ENCODE results near the gene SLC41A3.

The SLC41A3 gene

GRCh38 chr3:126033051-126033745 lies 50.7 kb downstream of the SLC41A3 start:
- TF ChIP-seq, protein P1, sequence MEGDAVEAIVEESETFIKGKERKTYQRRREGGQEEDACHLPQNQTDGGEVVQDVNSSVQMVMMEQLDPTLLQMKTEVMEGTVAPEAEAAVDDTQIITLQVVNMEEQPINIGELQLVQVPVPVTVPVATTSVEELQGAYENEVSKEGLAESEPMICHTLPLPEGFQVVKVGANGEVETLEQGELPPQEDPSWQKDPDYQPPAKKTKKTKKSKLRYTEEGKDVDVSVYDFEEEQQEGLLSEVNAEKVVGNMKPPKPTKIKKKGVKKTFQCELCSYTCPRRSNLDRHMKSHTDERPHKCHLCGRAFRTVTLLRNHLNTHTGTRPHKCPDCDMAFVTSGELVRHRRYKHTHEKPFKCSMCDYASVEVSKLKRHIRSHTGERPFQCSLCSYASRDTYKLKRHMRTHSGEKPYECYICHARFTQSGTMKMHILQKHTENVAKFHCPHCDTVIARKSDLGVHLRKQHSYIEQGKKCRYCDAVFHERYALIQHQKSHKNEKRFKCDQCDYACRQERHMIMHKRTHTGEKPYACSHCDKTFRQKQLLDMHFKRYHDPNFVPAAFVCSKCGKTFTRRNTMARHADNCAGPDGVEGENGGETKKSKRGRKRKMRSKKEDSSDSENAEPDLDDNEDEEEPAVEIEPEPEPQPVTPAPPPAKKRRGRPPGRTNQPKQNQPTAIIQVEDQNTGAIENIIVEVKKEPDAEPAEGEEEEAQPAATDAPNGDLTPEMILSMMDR (IDR thresholded peaks at IDR 0.05; ENCODE audit: insufficient read depth, low read length, missing control alignments): no peak
- no peak overlapping the region for H3K4me3 ChIP-seq (ENCODE audit: low read depth, low read length)
- CTCF ChIA-PET: interaction anchor here (1.2 kb wide), 1 partner anchor 14 kb away, joined by 4 read pairs; no protein-coding TSS in a partner anchor
- no peak for DNase-seq (ENCODE audit: low read depth, low spot score)
- POLR2A ChIA-PET: no interaction called here

- no peak overlapping the region for H3K4me3 ChIP-seq (ENCODE audit: low read depth, low read length)
- TF ChIP-seq, protein P1 (IDR thresholded peaks at IDR 0.05; ENCODE audit: insufficient read depth, low read length, missing control alignments): no peak
- ChIA-PET CTCF (interaction anchor here (1.2 kb wide), 1 partner anchor 13 kb away, joined by 4 read pairs; no protein-coding TSS in a partner anchor), POLR2A (no interaction called here)
- DNase-seq (ENCODE audit: low read depth, low spot score): no peak
Measured at GRCh38 chr3:126031981-126032471, 51.9 kb downstream of the SLC41A3 start.

DNA sequence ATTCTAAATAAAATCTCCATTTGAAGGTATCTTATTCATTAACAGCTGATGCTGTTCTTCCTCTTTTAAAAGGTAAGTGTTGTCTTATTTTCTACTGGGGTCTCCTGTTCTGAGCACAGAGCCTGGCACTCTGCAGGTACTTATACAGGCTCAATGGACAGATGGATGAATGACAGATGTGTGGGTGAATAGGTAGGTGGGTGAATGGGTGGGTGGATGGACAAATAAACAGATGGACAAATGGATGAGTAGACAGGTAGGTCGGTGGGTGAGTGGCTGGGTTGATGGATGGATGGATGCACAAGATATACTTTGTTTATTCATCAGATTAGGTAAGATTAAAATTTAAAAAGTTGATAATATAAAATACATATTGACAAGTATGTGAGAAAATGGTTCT lies 53.5 kb downstream of the SLC41A3 start:
- TF ChIP-seq, protein P1 (IDR thresholded peaks at IDR 0.05; ENCODE audit: insufficient read depth, low read length, missing control alignments): no peak
- CTCF ChIA-PET: no interaction called here
- H3K4me3 ChIP-seq (ENCODE audit: low read depth, low read length): no peak overlapping the region
- POLR2A ChIA-PET: no interaction called here
- DNase-seq (ENCODE audit: low read depth, low spot score): no peak

GRCh38 chr3:126029241-126029640 lies 54.7 kb downstream of the SLC41A3 start:
- no peak for DNase-seq (ENCODE audit: low read depth, low spot score)
- ChIA-PET CTCF (no interaction called here), POLR2A (no interaction called here)
- TF ChIP-seq, protein P1 (IDR thresholded peaks at IDR 0.05; ENCODE audit: insufficient read depth, low read length, missing control alignments): no peak
- no peak overlapping the region for H3K4me3 ChIP-seq (ENCODE audit: low read depth, low read length)

DNA sequence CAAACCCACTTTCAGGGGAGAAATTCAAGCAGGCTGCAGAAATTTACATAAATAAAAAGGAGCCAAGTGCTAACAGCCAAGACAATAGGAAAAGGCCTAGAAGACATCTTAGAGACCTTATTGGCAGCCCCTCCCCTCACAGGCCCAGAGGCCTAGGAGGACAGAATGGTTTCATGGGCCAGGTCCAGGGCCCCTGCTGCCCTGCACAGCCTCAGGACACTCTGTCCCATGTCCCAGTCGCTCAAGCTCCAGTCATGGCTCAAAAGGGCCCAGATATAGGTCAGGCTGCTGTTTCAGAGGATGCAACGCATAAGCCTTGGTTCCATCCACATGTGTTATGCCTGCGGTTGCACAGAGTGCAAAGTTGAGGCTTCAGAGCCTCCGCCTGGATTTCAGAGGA lies 55.8 kb downstream of the SLC41A3 start:
- ChIA-PET POLR2A (no interaction called here), CTCF (no interaction called here)
- DNase-seq (ENCODE audit: low read depth, low spot score): no peak
- H3K4me3 ChIP-seq (ENCODE audit: low read depth, low read length): no peak overlapping the region
- TF ChIP-seq, protein P1 (IDR thresholded peaks at IDR 0.05; ENCODE audit: insufficient read depth, low read length, missing control alignments): no peak

GRCh38 chr3:126026761-126027160 lies 57.2 kb downstream of the SLC41A3 start:
- H3K4me3 ChIP-seq (ENCODE audit: low read depth, low read length): no peak overlapping the region
- no peak for DNase-seq (ENCODE audit: low read depth, low spot score)
- CTCF ChIA-PET: no interaction called here
- POLR2A ChIA-PET: no interaction called here
- TF ChIP-seq, protein P1 (IDR thresholded peaks at IDR 0.05; ENCODE audit: insufficient read depth, low read length, missing control alignments): no peak

Data from AG04449 (cell line).